DND-41 (cell line): ENCODE results near the gene ABL2.

Source experiments
- CTCF ChIP-seq: IDR thresholded peaks from 2 replicates; pipeline ENCODE4 v1.5.1; 2012; ENCODE audit warnings: borderline replicate concordance, low read length, moderate library complexity, mild to moderate bottlenecking; ENCODE audit not compliant: poor library complexity, severe bottlenecking; ENCODE audit errors: extremely low read depth
- EZH2 ChIP-seq: IDR thresholded peaks from 3 replicates; pipeline ENCODE4 v1.6.1; 2012; ENCODE audit warnings: borderline replicate concordance, low read depth, mild to moderate bottlenecking, moderate library complexity, low read length, inconsistent platforms; ENCODE audit not compliant: severe bottlenecking

GRCh38 chr1:179089827-179090482, 139.5 kb downstream of the ABL2 start:
- TF ChIP-seq CTCF: no peak
- no peak for TF ChIP-seq EZH2
